Measurements from ENCODE around the gene RNF44.
"Not testable (repeated sequence)": the region's sequence is repeated elsewhere in the genome, so short reads cannot be mapped to it uniquely, and the experiment has no call there.

RNF44 gene

DNA sequence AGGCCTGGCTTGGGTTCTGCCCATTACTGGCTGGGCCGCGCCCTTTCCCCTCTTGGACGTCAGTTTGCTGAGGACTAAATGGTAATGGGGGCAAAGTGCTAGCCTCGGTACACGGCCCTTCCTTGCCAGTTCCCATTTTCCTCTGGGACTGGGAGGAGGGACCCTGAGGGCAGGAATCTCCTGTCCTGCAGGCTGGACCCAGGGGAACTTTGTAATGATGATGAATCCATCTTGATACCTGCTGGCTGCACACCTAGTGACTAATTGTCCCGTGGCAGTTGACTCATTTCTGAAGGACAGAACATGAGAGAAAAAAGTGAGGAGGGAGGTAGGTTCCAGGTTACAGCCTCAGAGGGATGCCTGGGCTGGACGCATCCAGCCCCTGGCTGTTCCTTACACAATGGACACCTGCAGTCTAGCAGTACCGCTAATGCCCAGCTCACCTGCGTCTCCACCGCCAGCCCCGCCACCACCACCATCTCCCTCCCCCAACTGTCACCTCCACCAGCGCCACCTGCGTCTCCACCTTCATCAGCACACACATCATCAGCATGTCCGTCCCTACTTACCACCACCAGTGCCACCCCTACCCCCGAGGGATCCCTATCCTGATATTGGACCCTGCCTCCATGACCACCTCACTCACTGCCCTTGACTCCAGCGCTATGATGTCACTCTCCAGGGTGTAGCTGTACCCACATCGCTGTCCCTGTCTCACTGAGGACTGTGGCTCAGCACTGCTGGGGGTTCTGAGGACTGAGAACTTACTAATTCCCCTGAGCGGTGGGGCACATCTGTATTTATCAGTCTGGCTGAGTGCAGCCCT lies 16.3 kb upstream of the RNF44 start:
- no peak overlapping the region for H3K4me3 ChIP-seq (replicated peaks; ENCODE audit: low read depth, low read length)
- DNase-seq (ENCODE audit: extremely low read depth, low read depth), result no peak
- TF ChIP-seq, protein P1, sequence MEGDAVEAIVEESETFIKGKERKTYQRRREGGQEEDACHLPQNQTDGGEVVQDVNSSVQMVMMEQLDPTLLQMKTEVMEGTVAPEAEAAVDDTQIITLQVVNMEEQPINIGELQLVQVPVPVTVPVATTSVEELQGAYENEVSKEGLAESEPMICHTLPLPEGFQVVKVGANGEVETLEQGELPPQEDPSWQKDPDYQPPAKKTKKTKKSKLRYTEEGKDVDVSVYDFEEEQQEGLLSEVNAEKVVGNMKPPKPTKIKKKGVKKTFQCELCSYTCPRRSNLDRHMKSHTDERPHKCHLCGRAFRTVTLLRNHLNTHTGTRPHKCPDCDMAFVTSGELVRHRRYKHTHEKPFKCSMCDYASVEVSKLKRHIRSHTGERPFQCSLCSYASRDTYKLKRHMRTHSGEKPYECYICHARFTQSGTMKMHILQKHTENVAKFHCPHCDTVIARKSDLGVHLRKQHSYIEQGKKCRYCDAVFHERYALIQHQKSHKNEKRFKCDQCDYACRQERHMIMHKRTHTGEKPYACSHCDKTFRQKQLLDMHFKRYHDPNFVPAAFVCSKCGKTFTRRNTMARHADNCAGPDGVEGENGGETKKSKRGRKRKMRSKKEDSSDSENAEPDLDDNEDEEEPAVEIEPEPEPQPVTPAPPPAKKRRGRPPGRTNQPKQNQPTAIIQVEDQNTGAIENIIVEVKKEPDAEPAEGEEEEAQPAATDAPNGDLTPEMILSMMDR (IDR thresholded peaks at IDR 0.05; ENCODE audit: low read depth, low read length, missing control alignments), result no peak

DNA sequence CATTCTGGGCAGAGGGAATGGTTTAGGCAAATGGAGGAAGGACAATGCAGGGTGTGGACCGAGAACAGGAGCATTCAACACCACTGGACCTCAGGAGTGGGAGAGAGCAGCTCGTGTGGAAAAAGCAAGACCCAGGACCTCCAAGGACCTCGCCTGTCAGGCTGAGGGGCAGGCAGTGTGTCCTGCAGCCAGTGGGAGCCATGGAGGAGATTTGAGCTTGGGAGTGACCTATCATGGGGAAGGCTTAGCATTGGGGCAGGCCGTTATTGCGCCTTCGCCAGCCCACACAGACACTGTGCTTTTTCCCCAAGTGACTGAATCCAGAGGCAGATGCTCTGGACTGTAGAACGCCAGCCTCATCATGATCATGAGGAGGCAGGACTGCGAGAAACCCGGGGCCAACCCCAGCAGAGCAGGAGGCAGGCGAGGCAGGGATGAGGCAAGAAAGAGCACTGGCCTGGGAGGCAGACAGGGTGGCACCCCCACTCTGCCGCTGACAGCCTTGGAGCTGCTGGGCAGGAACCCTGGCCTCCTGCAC lies 15.2 kb upstream of the RNF44 start:
- no peak for DNase-seq (ENCODE audit: extremely low read depth, low read depth)
- TF ChIP-seq, protein P1 (IDR thresholded peaks at IDR 0.05; ENCODE audit: low read depth, low read length, missing control alignments), result no peak

DNA sequence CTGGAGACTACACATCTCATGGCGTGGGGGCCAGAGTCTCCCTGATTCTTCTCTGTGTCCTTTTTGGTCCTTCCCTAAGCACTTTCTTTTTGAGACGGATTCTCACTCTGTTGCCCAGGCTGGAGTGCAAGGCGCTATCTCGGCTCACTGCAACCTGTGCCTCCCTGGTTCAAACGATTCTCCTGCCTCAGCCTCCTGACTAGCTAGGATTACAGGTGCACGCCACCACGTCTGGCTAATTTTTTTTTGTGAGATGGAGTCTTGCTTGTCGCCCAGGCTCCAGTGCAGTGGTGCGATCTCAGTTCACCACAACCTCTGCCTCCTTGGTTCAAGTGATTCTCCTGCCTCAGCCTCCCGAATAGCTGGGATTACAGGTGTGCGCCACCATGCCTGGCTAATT lies 13.7 kb upstream of the RNF44 start:
- H3K4me3 ChIP-seq (replicated peaks; ENCODE audit: low read depth, low read length); DNase-seq (ENCODE audit: extremely low read depth, low read depth): not testable (repeated sequence)

More for the DNA sequence above, 15.2 kb upstream of the RNF44 start:
- H3K4me3 ChIP-seq (replicated peaks; ENCODE audit: low read depth, low read length), result no peak overlapping the region

DNA sequence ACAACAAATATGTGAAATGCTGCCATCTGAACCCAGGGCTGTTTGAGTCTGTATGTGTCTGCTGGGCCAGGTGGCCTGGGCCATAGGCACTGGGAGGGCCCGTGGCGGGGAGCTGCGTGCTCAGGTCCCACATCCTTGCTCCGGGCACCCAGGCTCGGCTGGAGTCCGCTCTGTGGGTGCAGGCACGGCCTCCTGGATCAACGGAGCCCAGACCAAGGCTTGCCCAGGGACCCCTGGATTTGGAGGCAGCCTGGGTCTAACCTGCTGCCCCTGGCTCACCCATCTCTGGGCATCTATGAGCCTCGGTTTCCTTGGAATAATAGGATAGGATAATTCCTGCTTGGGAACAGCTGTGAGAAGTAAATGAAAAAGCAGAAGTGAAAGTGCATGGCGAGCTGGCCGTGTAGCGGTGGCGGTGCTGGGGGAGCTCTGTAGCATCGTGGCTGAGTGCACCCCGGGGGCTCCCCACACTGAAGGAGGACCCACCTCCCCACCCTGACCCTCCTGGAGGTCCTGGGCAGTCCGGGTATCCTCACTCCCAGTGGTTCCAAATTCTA lies 13.2 kb upstream of the RNF44 start:
- H3K4me3 ChIP-seq (replicated peaks; ENCODE audit: low read depth, low read length), result no peak overlapping the region
- TF ChIP-seq, protein P1 (IDR thresholded peaks at IDR 0.05; ENCODE audit: low read depth, low read length, missing control alignments), result no peak
- DNase-seq (ENCODE audit: extremely low read depth, low read depth), result no peak

DNA sequence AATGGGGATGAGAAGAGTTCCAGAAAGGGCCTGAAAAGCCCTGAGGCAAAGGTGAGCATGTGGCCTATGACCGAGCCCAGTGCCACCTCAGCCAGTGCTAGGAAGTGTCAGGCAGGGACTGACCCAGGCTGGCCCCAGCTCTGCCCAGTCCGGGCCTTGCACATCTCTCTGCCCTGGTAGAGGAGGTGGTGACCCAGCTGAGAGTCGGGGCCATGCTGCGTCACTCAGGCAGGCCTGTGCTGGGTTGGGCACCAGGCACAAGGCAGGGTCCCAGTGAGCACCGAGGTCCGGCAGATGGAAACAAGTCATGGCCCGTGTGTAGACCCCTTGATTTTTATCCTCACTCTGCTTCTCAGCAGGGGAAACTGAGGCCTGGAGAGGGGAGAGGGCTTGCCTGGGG lies 12.7 kb upstream of the RNF44 start:
- DNase-seq (ENCODE audit: extremely low read depth, low read depth), result no peak
- TF ChIP-seq, protein P1 (IDR thresholded peaks at IDR 0.05; ENCODE audit: low read depth, low read length, missing control alignments), result no peak
- H3K4me3 ChIP-seq (replicated peaks; ENCODE audit: low read depth, low read length), result no peak overlapping the region

DNA sequence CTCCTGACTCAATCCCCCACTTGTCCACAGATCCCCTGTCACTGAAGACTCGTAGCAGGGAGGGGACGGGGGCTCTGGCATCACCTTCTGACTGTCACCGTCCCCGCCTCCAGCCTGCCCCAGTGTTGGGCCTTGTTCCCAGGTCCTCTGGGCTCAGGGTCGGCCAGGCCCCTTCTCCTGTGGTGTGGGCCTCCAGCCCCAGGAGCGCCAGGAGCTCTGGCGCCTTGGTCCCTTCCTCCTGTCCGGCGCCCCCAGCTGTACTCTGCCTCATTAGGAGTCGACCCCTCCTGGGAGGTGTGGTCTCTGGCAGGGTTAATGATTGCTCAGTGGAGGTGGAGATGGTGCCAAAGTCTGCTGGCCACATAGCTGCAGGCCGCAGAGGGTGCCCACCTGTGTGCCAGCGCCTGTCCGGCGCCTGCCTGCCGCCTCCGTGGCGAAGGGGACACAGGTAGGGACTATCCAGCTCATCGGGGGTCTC lies 11.8 kb upstream of the RNF44 start, which contains the start of gene CDHR2:
Gene CDHR2, plus strand, starts transcription at position 376 of the 478 bp plus-strand sequence. CDS start 16,011 bp downstream, outside the sequence.
- TF ChIP-seq, protein P1 (IDR thresholded peaks at IDR 0.05; ENCODE audit: low read depth, low read length, missing control alignments), result no peak
- no peak for DNase-seq (ENCODE audit: extremely low read depth, low read depth)
- H3K4me3 ChIP-seq (replicated peaks; ENCODE audit: low read depth, low read length), result no peak within 1 kb of the TSS

DNA sequence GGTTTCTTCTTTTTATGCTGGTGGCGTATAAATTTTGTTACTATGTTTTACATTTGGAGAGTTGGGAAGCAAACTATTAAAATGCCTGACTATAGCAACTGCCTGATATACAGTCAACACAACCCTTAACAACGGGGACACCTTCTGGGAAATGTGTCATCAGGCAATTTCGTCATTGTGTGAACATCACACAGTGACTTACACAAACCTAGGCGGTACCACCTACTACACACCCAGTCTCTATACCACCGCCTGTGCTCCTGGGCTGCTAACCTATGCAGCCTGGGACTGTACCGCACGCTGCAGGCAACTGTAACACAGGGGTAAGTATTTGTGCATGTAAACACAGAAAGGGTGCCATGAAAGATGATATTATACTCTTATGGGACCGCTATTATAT lies 10.6 kb upstream of the RNF44 start:
- TF ChIP-seq, protein P1 (IDR thresholded peaks at IDR 0.05; ENCODE audit: low read depth, low read length, missing control alignments), result no peak
- DNase-seq (ENCODE audit: extremely low read depth, low read depth), result no peak
- H3K4me3 ChIP-seq (replicated peaks; ENCODE audit: low read depth, low read length), result no peak overlapping the region
